Testis (tissue), 3 donors: Measurements from ENCODE around the gene ZSCAN5A. TPM values are rescaled to one million over a fixed set of nuclear protein-coding genes. Genes with fewer than 3 reads are reported as not detected.
A peak's percentile ranks its signal among the peaks of the same experiment; 100 is the strongest.

Experiments
- DNase-seq: peaks from one replicate; pipeline ENCODE4 v3.0.0-alpha.2; 2019
- H3K27ac ChIP-seq, 2 donors: fragments of 200-600 bp; sonication (generic); one replicate each; pipeline ENCODE4 v1.5.1; 2019
- H3K27me3 ChIP-seq: fragments of 200-600 bp; sonication (generic); one replicate; pipeline ENCODE4 v1.5.1; 2019
- H3K36me3 ChIP-seq: fragments of 200-600 bp; sonication (generic); one replicate; pipeline ENCODE4 v1.5.1; 2017; ENCODE audit warnings: low read depth; ENCODE audit errors: missing control alignments
- H3K4me1 ChIP-seq: fragments of 200-600 bp; sonication (generic); one replicate; pipeline ENCODE4 v1.5.1; 2019
- H3K4me3 ChIP-seq, 2 donors: fragments of 200-600 bp; sonication (generic); one replicate each; pipeline ENCODE4 v1.5.1; 2017 to 2019
- H3K9me3 ChIP-seq: fragments of 200-600 bp; sonication (generic); one replicate; pipeline ENCODE4 v1.5.1; 2017
- POLR2A ChIP-seq: fragments of 450-650 bp; IDR thresholded peaks from one replicate; pipeline ENCODE4 v1.6.1; 2017; ENCODE audit warnings: antibody characterized with exemption, mild to moderate bottlenecking, moderate library complexity
- WGBS, 2 donors: methylation state at CpG; one replicate each; pipeline ENCODE4 v1.1.5; 2018; 5-methylcytosine and 5-hydroxymethylcytosine counted together
- intact Hi-C: fragments of 100-400 bp; cut with DNase I; formaldehyde crosslinking; loops from one replicate; pipeline ENCODE4 v1.15.1; 2023; ENCODE audit warnings: low total_unique reads
- polyA plus RNA-seq: library from polyadenylated mRNA; stranded (reverse); fragments of 350-450 nt; fragmentation: Illumina TruSeq; extraction: RNeasy Lipid Tissue Mini Kit (QIAGEN cat#74804); gene quantifications from one replicate; pipeline ENCODE4 v1.2.3, GENCODE V29; 2014; ENCODE audit warnings: low read depth, low replicate concordance; ENCODE audit not compliant: insufficient read depth
- total RNA-seq, 2 donors: library from RNA; depleted of rRNA; stranded (reverse); fragments of >200 nt; gene quantifications; one replicate each; pipeline ENCODE4 v1.2.3, GENCODE V29; 2016
- TF ChIP-seq, protein P1 (sequence below), 3 experiments: fragments of 450-650 bp in 2 of 3; fragments of 200-600 bp in 1 of 3; sonication (generic) in 1 of 3; IDR thresholded peaks; one replicate each; pipeline ENCODE4 v1.5.1; 2016 to 2019; ENCODE audit warnings: antibody characterized with exemption in 3 of 3, mild to moderate bottlenecking in 2 of 3, moderate library complexity in 1 of 3

The ZSCAN5A gene
- total and polyA plus RNA-seq, 3 donors from 2014 or later: 39.8 to 55.3 (median 50.6) TPM

GRCh38 chr19:56316728-56317127 is 2.1 kb upstream of the ZSCAN5A start:
- Histone ChIP-seq H3K4me1 (peaks cover 14% of the 10 kb centered on the region), H3K9me3 (no peaks in the 10 kb centered on the region), H3K27me3 (no peaks in the 10 kb centered on the region), H3K4me3 (no peak overlapping the region), H3K36me3 (no peaks in the 10 kb centered on the region), H3K27ac (no peak overlapping the region)
- intact Hi-C loops: no loop called here
- no peak for DNase-seq
- TF ChIP-seq, protein P1, sequence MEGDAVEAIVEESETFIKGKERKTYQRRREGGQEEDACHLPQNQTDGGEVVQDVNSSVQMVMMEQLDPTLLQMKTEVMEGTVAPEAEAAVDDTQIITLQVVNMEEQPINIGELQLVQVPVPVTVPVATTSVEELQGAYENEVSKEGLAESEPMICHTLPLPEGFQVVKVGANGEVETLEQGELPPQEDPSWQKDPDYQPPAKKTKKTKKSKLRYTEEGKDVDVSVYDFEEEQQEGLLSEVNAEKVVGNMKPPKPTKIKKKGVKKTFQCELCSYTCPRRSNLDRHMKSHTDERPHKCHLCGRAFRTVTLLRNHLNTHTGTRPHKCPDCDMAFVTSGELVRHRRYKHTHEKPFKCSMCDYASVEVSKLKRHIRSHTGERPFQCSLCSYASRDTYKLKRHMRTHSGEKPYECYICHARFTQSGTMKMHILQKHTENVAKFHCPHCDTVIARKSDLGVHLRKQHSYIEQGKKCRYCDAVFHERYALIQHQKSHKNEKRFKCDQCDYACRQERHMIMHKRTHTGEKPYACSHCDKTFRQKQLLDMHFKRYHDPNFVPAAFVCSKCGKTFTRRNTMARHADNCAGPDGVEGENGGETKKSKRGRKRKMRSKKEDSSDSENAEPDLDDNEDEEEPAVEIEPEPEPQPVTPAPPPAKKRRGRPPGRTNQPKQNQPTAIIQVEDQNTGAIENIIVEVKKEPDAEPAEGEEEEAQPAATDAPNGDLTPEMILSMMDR (IDR thresholded peaks at IDR 0.05): no peak
- TF ChIP-seq POLR2A: no peak
- 88 to 93% methylated on average over 5 of the region's 5 CpGs for WGBS, 2 donors

DNA sequence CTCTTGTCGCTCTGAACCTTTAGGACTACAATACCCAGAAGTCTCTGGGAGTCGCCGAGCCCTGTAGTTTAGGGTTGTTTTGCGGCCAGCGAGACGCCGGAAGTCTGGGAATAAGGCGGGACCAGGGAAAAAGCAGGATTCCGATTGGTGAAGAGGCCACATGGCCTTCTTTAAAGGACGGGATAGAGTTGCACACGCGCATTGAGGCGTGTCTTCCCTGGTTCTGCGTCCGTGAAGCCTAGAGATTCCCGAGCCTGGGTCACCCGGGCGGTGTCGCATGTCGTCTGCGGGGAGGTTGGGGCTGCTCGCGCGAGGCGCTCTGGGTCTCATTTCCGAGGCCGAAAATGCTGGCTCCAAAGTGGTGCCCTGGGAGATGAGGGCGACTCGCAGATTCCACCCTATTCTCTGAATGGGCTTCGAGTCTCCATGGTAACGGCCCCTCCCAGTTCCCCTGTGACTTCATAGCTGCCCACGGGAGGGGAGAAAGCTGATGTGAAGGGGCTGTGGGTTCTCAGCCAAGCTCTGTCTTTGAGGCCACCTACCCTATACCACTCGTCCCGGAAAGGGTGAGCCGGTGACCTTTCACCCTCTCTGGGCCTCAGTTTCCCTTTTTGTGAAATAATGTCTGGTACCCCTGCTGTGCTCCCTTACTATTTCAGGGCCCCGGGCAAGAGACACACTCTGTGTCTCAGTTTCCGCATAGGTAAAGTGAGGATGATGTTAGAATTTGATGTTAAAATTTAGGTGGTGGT is 614 bp upstream of the ZSCAN5A start:
- TF ChIP-seq POLR2A: no peak
- TF ChIP-seq, protein P1 (IDR thresholded peaks at IDR 0.05): no peak
- Histone ChIP-seq H3K36me3 (no peaks in the 10 kb centered on the region), H3K27ac (peak overlapping the region; percentile 96 to 98), H3K27me3 (no peaks in the 10 kb centered on the region), H3K9me3 (no peaks in the 10 kb centered on the region), H3K4me3 (peak overlapping the region; percentile 71 to 81), H3K4me1 (peaks cover 14% of the 10 kb centered on the region)
- 2 to 3% methylated on average over 17 to 37 of the region's 37 CpGs for WGBS, 2 donors
- DNase-seq: peak; percentile 98
- intact Hi-C loops: no loop called here

- H3K4me1 ChIP-seq: peaks cover 14% of the 10 kb centered on the region
- peak overlapping the region; percentile 96 to 98 for H3K27ac ChIP-seq
- no peaks in the 10 kb centered on the region for H3K9me3 ChIP-seq
- H3K4me3 ChIP-seq: peak overlapping the region; percentile 71 to 81
- TF ChIP-seq, protein P1 (IDR thresholded peaks at IDR 0.05): no peak
- TF ChIP-seq POLR2A: no peak
- H3K36me3 ChIP-seq: no peaks in the 10 kb centered on the region
- intact Hi-C loops: no loop called here
- no peaks in the 10 kb centered on the region for H3K27me3 ChIP-seq
- 1 to 5% methylated on average over 9 of the region's 9 CpGs for WGBS, 2 donors
- no peak for DNase-seq
Observed at GRCh38 chr19:56314018-56314380, 640 bp downstream of the ZSCAN5A start.

GRCh38 chr19:56312787-56313657 is 1.6 kb downstream of the ZSCAN5A start:
- DNase-seq: no peak
- intact Hi-C loops: no loop called here
- H3K9me3 ChIP-seq: no peaks in the 10 kb centered on the region
- H3K4me3 ChIP-seq: no peak overlapping the region
- WGBS, 2 donors: 68 to 76% methylated on average over 10 of the region's 10 CpGs
- H3K27me3 ChIP-seq: no peaks in the 10 kb centered on the region
- TF ChIP-seq POLR2A: no peak
- TF ChIP-seq, protein P1 (IDR thresholded peaks at IDR 0.05): no peak
- H3K4me1 ChIP-seq: peaks cover 14% of the 10 kb centered on the region
- peak overlapping the region in 1 of 2 donors; percentile 98 for H3K27ac ChIP-seq
- H3K36me3 ChIP-seq: no peaks in the 10 kb centered on the region
